SH-SY5Y (cell line): Measurements from ENCODE around the gene FGFR3.

Experiments used
- GATA2 ChIP-seq: IDR thresholded peaks from 2 replicates; pipeline ENCODE4 v1.6.1; 2011; ENCODE audit warnings: mild to moderate bottlenecking, low read depth, low read length
- GATA3 ChIP-seq: IDR thresholded peaks from 2 replicates; pipeline ENCODE4 v1.6.1; 2011; ENCODE audit warnings: low read depth, mild to moderate bottlenecking, low read length, moderate library complexity

DNA sequence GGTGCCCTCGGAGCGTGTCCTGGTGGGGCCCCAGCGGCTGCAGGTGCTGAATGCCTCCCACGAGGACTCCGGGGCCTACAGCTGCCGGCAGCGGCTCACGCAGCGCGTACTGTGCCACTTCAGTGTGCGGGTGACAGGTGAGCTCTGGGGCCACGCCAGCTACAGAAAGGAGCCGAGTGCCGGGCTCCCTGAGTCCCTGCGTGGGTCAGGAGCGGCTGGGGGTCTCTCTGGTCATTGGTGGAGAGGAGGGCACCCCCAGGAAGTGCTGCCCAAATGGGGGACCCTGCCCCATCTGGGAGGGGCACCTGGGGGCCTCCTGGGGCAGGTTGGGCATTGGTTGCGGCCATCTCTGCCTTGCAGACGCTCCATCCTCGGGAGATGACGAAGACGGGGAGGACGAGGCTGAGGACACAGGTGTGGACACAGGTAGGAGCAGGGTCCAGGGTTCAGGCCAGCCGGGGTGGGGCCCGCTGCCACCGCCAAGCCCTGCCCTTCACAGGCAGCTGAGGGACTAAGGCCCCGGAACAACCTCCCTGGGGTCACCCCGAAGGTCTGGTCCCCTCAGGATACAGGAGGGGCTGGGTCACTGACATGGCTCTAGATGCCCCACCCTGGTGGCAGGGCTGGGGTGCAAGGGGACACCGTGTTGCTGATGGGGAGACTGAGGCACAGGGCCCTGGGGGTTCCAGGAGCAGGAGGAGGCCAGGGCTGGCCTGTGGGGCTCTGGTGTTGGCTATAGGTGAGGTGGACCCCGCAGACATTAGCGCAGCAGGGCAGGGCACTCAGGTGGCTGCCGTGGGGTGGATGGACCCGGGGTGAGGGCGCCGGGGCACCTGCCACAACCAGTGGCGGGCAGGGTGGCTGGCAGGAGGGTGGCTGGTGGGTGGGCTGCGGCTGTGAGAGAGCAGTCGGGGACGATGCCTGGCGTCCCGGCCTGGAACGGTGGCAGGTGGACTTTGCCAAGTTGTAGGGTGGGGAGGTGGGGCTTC is 6.6 kb downstream of the FGFR3 start:
- TF ChIP-seq GATA2, result no peak
- TF ChIP-seq GATA3, result no peak
